B cell (primary cell): ENCODE measurements around the gene DMXL1. TPM values are rescaled to one million over a fixed set of nuclear protein-coding genes. Genes with fewer than 3 reads are reported as not detected.

Experiments
- ATAC-seq: fragments of 200-7000 bp; cut with Tn5 transposase; one replicate; pipeline ENCODE4 v1.10.0; 2021; ENCODE audit warnings: low read depth, mild to moderate bottlenecking, moderate number of reproducible peaks, moderate library complexity
- CTCF ChIA-PET: fragments of 350-600 bp; sonication (Branson Sonifier 250); formaldehyde crosslinking; loops from one replicate; lab custom pipeline; 2021; ENCODE audit warnings: antibody characterized with exemption, inconsistent platforms; lab: Charles Lee
- POLR2A ChIA-PET: fragments of 350-600 bp; sonication (Branson Sonifier 250); formaldehyde crosslinking; loops from one replicate; lab custom pipeline; 2021; ENCODE audit warnings: antibody characterized with exemption; lab: Charles Lee
- DNase-seq: peaks from one replicate; pipeline ENCODE4 v3.0.0; 2013
- H2AFZ ChIP-seq: 2 replicates; pipeline ENCODE4 v1.6.1; 2012; ENCODE audit warnings: mild to moderate bottlenecking, low read depth, low read length; ENCODE audit not compliant: insufficient read depth, poor library complexity, severe bottlenecking
- H3K27ac ChIP-seq, 2 donors: 1 replicate in 1 of 2; 2 replicates in 1 of 2; pipeline ENCODE4 v1.5.1; 2012 to 2013; ENCODE audit warnings: low read length in 2 of 2, mild to moderate bottlenecking in 2 of 2, moderate library complexity in 1 of 2
- H3K27me3 ChIP-seq, 4 experiments: fragments of 200-600 bp in 1 of 4; sonication (generic) in 1 of 4; replicated peaks in 1 of 4; 1 replicate in 2 of 4; 2 replicates in 2 of 4; pipeline versions ENCODE4 v1.6.1 to v1.7.0; 2013 to 2016; ENCODE audit warnings: low read length in 3 of 4, mild to moderate bottlenecking in 2 of 4, mixed read lengths in 1 of 4, moderate library complexity in 1 of 4; ENCODE audit not compliant: insufficient read depth in 4 of 4, control insufficient read depth in 3 of 4; ENCODE audit errors: control extremely low read depth in 1 of 4
- H3K36me3 ChIP-seq, 2 experiments: replicated peaks in 1 of 2; 1 replicate in 1 of 2; 2 replicates in 1 of 2; pipeline versions ENCODE4 v1.6.1 to v1.7.1; 2013; ENCODE audit warnings: low read length in 1 of 2; ENCODE audit not compliant: insufficient read depth in 2 of 2, control insufficient read depth in 1 of 2; ENCODE audit errors: control extremely low read depth in 1 of 2, extremely low read depth in 1 of 2
- H3K4me1 ChIP-seq, 2 donors: fragments of 200-600 bp in 1 of 2; sonication (generic) in 1 of 2; 1 replicate in 1 of 2; 2 replicates in 1 of 2; pipeline versions ENCODE4 v1.5.1 to v1.6.1; 2013 to 2017; ENCODE audit warnings: low read length in 2 of 2; ENCODE audit not compliant: control insufficient read depth in 2 of 2, insufficient read depth in 2 of 2
- H3K4me2 ChIP-seq: replicated peaks from 2 replicates; pipeline ENCODE3; 2012; ENCODE audit warnings: mild to moderate bottlenecking, low read depth, low read length; ENCODE audit not compliant: poor library complexity, severe bottlenecking
- H3K4me3 ChIP-seq, 5 experiments: fragments of 200-600 bp in 1 of 5; sonication (generic) in 1 of 5; 1 replicate in 3 of 5; 2 replicates in 2 of 5; pipeline versions ENCODE4 v1.5.1 to v1.7.0; 2011 to 2016; ENCODE audit warnings: low read length in 4 of 5, mild to moderate bottlenecking in 4 of 5, low read depth in 2 of 5, control low read depth in 1 of 5, moderate library complexity in 1 of 5; ENCODE audit not compliant: insufficient read depth in 1 of 5; ENCODE audit errors: control extremely low read depth in 1 of 5, extremely low read depth in 1 of 5
- H3K79me2 ChIP-seq: fragments of 200-600 bp; sonication (generic); one replicate; pipeline ENCODE4 v1.6.0; 2016; ENCODE audit warnings: low read length; ENCODE audit not compliant: control insufficient read depth, insufficient read depth
- H3K9ac ChIP-seq: fragments of 200-600 bp; sonication (generic); 2 replicates; pipeline ENCODE4 v1.6.1; 2017; ENCODE audit warnings: mild to moderate bottlenecking, low read length, moderate library complexity
- H3K9me3 ChIP-seq, 3 donors: one replicate each; pipeline versions ENCODE4 v1.6.1 to v1.7.1; 2013; ENCODE audit warnings: low read length in 2 of 3; ENCODE audit not compliant: control insufficient read depth in 2 of 3, insufficient read depth in 1 of 3; ENCODE audit errors: control extremely low read depth in 1 of 3
- H4K20me1 ChIP-seq: 2 replicates; pipeline ENCODE4 v1.6.0; 2012; ENCODE audit warnings: mild to moderate bottlenecking, low read length; ENCODE audit not compliant: insufficient read depth, control insufficient read depth, poor library complexity, severe bottlenecking
- H3K27ac Mint-ChIP-seq: one replicate; pipeline ENCODE4 v1.8.0; 2021; ENCODE audit warnings: mixed read lengths
- H3K27me3 Mint-ChIP-seq: one replicate; pipeline ENCODE4 v1.8.0; 2021; ENCODE audit warnings: mixed read lengths
- H3K4me1 Mint-ChIP-seq: one replicate; pipeline ENCODE4 v1.8.0; 2021; ENCODE audit warnings: mixed read lengths
- H3K4me3 Mint-ChIP-seq: one replicate; pipeline ENCODE4 v1.8.0; 2021; ENCODE audit warnings: mixed read lengths
- H3K9me3 Mint-ChIP-seq: one replicate; pipeline ENCODE4 v1.8.0; 2022; ENCODE audit warnings: mixed read lengths; ENCODE audit not compliant: insufficient read depth
- CTCF ChIP-seq: fragments of 200-600 bp; IDR thresholded peaks from one replicate; pipeline ENCODE4 v1.8.0; 2022; ENCODE audit warnings: antibody characterized with exemption, mild to moderate bottlenecking
- EZH2 ChIP-seq: IDR thresholded peaks from 2 replicates; pipeline ENCODE4 v1.6.1; 2012; ENCODE audit warnings: borderline replicate concordance, low read depth, mild to moderate bottlenecking, moderate library complexity, low read length; ENCODE audit not compliant: insufficient read depth, poor library complexity, severe bottlenecking
- WGBS: methylation state at CpG from one replicate; pipeline ENCODE4 v1.1.5; 2013; ENCODE audit warnings: missing lambda C conversion rate; ENCODE audit not compliant: insufficient coverage; 5-methylcytosine and 5-hydroxymethylcytosine counted together
- intact Hi-C: fragments of 100-400 bp; cut with micrococcal nuclease; formaldehyde crosslinking; loops from one replicate; pipeline ENCODE4 v1.10.0; 2022
- polyA plus RNA-seq: library from polyadenylated mRNA; depleted of rRNA; stranded (reverse); fragments of >200 nt; gene quantifications from 2 replicates; pipeline ENCODE4 v1.2.3, GENCODE V29; 2012
- total RNA-seq, 2 donors: library from RNA; stranded (reverse); fragments of 120-200 nt in 1 of 2; gene quantifications; 1 replicate in 1 of 2; 2 replicates in 1 of 2; pipeline versions ENCODE4 v1.2.3 to v1.2.4, GENCODE V29; 2013 to 2022

Gene DMXL1
- total and polyA plus RNA-seq, 2 donors (not counting 1 experiment from before 2014, with no cell fraction given) = 37.9 to 129 TPM

GRCh38 chr5:119270960-119271757 lies 200.3 kb downstream of the DMXL1 start:
- DNase-seq = no peak
- H3K9me3 ChIP-seq = no peaks in the 10 kb centered on the region
- peak overlapping the region; percentile 95 for H3K27ac Mint-ChIP-seq
- no peak for ATAC-seq
- peak overlapping the region; percentile 25 to 91 for H3K27ac ChIP-seq
- peak overlapping the region; percentile 78 for H3K4me2 ChIP-seq
- intact Hi-C loops = loop anchor here (10.0 kb wide), 1 partner anchor 46 kb away; no protein-coding TSS in a partner anchor
- WGBS = 89% methylated on average over 2 of the region's 6 CpGs
- H3K36me3 ChIP-seq = peaks cover 0 to 8% of the 10 kb centered on the region in 2 experiments
- CTCF ChIA-PET = interaction anchor here (1.1 to 6.8 kb wide), 7 partner anchors 9 to 283 kb away, joined by 3 to 79 read pairs (median 5); partner anchors contain the start of gene DTWD2
- H3K9ac ChIP-seq = peak overlapping the region; percentile 93
- H3K4me3 Mint-ChIP-seq = peak overlapping the region; percentile 80
- POLR2A ChIA-PET = no interaction called here
- no peaks in the 10 kb centered on the region for H3K27me3 ChIP-seq
- TF ChIP-seq EZH2 (no peak), CTCF (no peak)
- H4K20me1 ChIP-seq = no peaks in the 10 kb centered on the region
- H3K4me3 ChIP-seq = peak overlapping the region in 4 of 5 experiments; percentile 0 to 99 (median 54)
- H3K27me3 Mint-ChIP-seq = no peaks in the 10 kb centered on the region
- peaks cover 82% of the 10 kb centered on the region for H3K4me1 Mint-ChIP-seq
- no peaks in the 10 kb centered on the region for H3K9me3 Mint-ChIP-seq
- peaks cover 68 to 69% of the 10 kb centered on the region in 2 donors for H3K4me1 ChIP-seq
- H2AFZ ChIP-seq = no peak overlapping the region
- H3K79me2 ChIP-seq = peaks cover 86% of the 10 kb centered on the region
